Kidney glomerular epithelial cell (primary cell): Measurements from ENCODE around the gene DYNC1I2.
"Not testable (repeated sequence)": the region's sequence is repeated elsewhere in the genome, so short reads cannot be mapped to it uniquely, and the experiment has no call there.

ENCODE experiments used
- DNase-seq: peaks from one replicate; lab custom pipeline; 2025; lab: John Stamatoyannopoulos, UW

Gene DYNC1I2

DNA sequence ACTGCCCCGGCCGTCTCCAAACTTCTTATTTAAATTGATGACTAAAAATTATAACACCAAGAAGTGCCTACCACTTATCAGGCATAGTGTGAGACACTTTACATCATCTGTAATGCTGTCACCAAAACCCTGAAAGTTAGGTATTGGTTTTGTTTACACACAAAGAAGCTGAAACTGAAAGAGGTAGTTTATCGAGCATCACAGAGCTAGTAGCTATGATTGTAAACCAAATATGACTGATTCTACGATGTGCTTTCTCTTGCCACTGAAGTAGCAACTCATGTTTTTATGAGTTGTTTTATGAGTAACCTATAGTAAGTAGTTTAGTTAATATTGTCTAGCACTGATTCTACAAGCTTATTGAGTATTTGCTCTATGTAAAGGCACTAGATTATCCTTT lies 31.5 kb downstream of the DYNC1I2 start:
- DNase-seq: no peak

GRCh38 chr2:171719660-171720059 lies 32.4 kb downstream of the DYNC1I2 start:
- DNase-seq: no peak

- no peak for DNase-seq
These were observed 36.7 kb downstream of the DYNC1I2 start for GRCh38 chr2:171723716-171724683.

DNA sequence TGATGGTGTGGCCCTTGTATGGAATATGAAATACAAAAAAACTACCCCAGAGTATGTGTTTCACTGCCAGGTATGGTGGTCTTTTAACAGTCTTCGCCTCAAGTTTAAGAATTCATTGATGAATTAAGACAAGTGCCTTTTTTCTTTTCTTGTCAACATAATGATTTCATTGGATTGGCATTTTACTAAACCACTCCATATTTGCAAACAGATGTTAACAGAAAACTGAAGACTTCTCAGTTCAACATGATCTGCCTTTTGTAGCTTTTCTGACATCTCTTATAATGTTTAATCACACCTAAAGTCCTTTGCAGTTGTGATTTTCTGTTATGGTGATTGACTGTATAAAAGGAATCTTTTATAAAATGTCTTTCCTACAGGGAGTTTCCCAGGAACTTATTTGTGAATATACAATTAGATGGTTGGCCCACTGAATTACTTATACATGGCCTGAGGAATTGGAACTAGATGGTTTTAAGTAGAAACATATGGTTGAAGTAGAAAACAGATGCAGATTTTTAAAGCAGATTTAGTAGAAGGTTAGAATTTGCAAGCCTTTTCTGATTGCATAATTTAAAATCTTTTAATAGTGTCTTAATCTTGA lies 39.7 kb downstream of the DYNC1I2 start:
- no peak for DNase-seq

- no peak for DNase-seq
These were observed 42.0 kb downstream of the DYNC1I2 start for GRCh38 chr2:171728989-171729951.

- DNase-seq: no peak
These were observed 42.7 kb downstream of the DYNC1I2 start for GRCh38 chr2:171729952-171730317.

DNA sequence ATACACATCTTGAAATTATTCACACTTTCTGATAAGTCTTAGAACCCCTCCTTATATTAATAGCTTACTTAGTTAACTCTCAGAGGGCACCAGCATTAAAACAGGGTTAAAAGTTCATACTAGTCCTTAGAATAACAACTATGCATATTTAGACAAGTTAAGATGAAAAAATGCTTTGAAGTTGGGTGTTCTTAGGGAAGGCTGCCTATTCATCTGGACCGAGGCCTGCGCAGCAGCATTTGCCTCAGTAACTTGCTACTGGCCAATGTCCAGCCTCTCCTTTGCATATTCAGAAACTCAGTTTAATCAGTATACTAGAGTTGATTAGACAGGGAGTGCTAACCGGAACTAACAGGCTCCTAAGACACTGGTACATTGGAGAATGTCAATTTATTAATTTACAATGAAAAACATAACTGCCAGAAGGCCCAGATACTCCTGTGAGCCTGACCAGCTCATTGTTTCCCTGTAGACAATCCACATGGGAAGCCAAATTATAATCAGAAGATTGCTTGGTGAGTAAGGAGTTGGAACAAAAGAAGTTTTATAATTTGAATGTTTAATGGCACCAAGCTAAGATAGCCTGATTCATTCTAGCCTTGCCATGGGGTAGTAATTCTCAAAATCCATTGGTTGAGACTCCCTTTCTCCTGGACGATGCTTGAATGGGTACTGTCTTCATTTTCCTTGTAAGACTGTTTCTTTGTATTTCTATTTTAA lies 48.9 kb downstream of the DYNC1I2 start:
- DNase-seq: no peak

DNA sequence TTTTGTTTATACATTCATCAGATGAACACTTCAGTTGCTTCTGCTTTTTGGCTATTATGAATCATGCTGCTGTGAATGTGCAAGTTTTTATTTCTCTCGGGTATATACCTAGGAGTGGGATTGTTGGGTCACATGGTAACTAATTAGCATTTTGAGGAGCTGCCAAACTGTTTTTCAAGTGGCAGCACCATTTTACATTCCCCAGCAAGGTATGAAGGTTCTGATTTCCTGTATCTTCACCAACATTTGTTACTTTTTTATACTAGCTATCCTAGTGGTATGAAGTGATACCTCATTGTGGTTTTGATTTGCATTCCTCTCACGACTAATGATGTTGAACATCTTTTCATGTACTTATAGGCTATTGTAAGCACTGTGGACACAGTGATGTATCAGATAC lies 53.9 kb downstream of the DYNC1I2 start:
- DNase-seq: peak; percentile 35

DNA sequence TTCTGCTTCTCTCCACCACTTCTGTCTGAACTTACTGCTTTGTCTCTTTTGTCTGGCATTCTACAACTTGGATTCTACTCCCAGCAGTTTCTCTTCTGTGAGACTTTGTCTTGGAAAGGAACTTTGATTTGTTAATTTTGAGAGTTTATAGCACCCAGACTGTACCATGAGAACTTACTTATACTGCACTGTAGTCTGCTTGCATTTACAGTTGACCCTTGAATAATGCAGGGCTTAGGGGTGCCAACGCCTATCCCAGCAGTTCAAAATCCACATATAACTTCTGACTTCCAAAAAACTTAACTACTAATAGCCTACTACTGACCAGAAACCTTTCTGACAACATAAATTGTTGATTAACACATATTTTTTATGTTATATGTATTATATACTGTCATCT lies 55.5 kb downstream of the DYNC1I2 start:
- DNase-seq: no peak

DNA sequence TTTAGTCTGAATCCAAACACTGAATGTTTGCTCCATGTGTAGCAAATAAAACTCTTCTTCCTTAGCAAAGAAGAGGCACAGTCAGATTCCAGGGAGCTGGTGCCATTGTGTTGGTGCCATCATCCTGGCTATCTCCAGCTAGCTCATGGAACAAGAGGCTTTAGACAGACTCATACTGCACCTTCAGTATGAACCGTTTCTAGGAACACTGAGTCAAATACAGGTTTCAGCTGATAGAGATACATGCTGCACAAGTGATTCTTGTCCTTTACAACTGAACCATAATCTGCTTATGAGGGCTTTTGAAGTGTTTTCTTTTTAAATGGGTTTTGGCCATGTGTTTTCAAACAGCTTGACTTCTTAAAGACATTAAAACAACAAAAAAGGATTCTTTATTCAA lies 57.9 kb downstream of the DYNC1I2 start:
- no peak for DNase-seq

- no peak for DNase-seq
These were observed 58.5 kb downstream of the DYNC1I2 start for GRCh38 chr2:171745806-171746205.

DNA sequence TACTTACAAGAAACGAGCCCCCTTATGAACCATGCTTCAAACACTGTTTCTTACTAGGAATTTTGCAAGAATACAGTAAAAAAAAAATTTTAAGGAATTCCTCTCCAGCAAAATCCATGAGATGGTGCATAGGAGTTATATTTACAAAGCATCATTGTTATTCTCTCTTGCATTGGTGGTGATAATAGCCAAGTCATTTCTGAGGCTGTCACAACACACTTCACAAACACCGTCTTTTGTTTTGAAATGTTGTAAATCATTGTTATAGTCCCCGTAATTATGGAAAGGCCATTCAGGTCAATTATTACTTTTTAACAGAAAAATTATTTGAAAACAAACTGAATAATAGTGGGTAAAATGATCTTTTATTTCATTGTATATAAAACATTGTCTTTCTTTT lies 60.1 kb downstream of the DYNC1I2 start:
- DNase-seq: no peak

- DNase-seq: no peak
These were observed 67.1 kb downstream of the DYNC1I2 start for GRCh38 chr2:171754254-171754939.

DNA sequence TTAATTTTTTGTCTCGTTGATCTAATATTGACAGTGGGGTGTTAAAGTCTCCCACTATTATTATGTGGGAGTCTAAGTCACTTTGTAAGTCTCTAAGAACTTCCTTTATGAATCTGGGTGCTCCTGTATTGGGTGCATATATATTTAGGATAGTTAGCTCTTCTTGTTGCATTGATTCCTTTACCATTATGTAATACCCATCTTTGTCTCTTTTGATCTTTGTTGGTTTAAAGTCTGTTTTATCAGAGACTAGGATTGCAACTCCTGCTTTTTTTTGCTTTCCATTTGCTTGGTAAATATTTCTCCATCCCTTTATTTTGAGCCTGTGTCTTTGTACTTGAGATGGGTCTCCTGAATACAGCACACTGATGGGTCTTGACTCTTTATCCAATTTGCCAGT lies 71.5 kb downstream of the DYNC1I2 start:
- not testable (repeated sequence) for DNase-seq

DNA sequence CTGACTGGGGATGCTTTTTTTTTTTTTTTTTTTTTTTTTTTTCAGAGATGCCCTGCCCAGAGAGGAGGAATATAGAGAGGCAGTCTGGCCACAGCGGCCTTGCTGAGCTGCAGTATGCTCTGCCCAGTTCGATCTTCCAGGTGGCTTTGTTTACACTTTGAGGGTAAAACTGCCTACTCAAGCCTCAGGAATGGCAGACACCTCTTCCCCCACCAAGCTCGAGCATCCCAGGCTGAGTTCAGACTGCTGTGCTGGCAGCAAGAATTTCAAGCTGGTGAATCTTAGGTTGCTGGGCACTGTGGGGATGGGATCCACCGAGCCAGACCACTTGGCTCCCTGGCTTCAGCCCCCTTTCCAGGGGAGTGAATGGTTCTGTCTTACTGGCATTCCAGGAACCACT lies 73.9 kb downstream of the DYNC1I2 start:
- peak; percentile 92 for DNase-seq

DNA sequence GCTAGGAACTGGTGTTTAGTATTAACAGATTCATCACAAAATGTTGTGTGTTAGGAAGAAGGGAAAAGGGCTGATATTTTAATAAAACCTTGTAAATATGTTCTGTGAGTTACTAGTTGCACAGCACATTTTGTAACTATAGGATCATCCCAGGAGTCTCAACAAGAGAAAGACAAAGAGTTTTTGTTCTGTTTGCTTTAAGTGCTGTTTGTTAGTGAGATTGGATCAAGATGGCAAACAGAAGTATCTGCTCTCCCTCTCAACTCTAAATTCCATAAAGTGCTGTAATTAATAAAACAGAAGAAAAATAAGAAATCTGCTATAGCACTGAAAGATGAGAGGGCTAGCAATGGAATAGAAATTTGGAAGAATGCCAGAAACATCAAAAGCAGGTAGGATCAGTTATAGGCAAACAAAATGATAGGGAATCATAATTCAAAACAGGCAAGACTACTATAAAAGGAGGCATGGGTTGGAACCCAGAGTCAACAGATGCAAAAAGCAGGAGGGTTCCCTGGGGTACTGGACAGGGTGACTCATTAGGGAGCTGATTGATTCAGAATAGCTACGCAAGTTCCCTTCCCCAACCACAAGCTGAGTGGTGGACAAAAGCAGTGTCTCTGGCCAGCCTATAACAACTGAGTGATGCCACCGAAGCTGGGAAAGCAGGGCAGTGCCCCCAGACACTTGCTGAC lies 75.8 kb downstream of the DYNC1I2 start:
- no peak for DNase-seq

GRCh38 chr2:171763602-171764001 lies 76.3 kb downstream of the DYNC1I2 start:
- DNase-seq: peak; percentile 27

DNA sequence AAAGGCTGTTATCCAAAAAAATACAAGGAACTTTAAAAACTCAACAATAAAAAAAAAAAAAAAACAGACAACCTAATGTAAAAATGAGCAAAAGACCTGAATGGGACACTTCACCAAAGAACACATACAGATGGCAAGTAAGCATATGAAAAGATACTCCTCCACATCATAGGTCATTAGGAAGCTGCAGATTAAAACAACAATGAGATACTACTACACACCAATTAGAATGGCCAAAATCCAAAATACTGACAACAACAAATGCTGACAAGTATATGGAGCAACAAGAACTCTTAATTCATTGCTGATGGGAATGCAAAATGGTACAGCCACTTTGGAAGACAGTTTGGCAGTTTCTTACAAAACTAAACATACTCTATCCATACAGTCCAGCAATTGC lies 84.2 kb downstream of the DYNC1I2 start:
- no peak for DNase-seq

DNA sequence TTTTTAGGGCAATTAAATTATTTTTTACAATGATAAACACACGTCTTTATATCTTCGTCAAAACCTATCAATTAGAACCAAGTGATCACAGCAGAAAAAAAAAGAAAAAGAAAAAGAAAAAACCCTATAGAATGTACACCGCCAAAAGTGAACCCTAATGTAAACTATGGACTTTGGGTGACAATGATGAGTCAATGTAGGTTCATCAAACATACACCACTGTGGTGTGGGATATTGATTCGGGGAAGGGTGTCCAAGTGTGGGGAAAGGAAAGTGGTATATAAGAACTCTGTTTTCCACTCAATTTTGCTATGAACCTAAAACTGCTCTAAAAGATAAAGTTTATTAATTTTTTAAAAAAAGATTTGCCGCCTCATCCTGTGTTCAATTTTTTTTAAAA lies 85.1 kb downstream of the DYNC1I2 start:
- no peak for DNase-seq

- not testable (repeated sequence) for DNase-seq
These were observed 87.3 kb downstream of the DYNC1I2 start for GRCh38 chr2:171774581-171774980.
